HepG2 (cell line): ENCODE results near the gene SCYL1.

Source experiments
- CHCHD3 ChIP-seq: sonication (generic); formaldehyde crosslinking; IDR thresholded peaks from 2 replicates; pipeline ENCODE4 v1.8.0; 2022; ENCODE audit warnings: mild to moderate bottlenecking, missing genetic modification reagents, moderate library complexity
- CHD2 ChIP-seq: IDR thresholded peaks from 2 replicates; pipeline ENCODE4 v1.6.1; 2011; ENCODE audit warnings: low read depth, low read length, improper control_type of control experiment
- FOXA1 ChIP-seq, 2 experiments: fragments of 450-650 bp in 1 of 2; sonication (generic) in 1 of 2; formaldehyde crosslinking in 1 of 2; IDR thresholded peaks; 2 replicates each; pipeline versions ENCODE4 v1.4.0 to v1.6.1; 2016 to 2020; ENCODE audit warnings: missing genetic modification reagents in 1 of 2
- NR2C2 ChIP-seq: sonication (generic); formaldehyde crosslinking; IDR thresholded peaks from 2 replicates; pipeline ENCODE4 v1.4.0; 2020; ENCODE audit warnings: missing genetic modification reagents, mild to moderate bottlenecking, moderate library complexity, borderline replicate concordance
- ONECUT2 ChIP-seq: sonication (generic); formaldehyde crosslinking; IDR thresholded peaks from 2 replicates; pipeline ENCODE4 v1.4.0; 2020; ENCODE audit warnings: missing genetic modification reagents
- REPIN1 ChIP-seq: sonication (generic); formaldehyde crosslinking; IDR thresholded peaks from 2 replicates; pipeline ENCODE4 v1.8.0; 2022; ENCODE audit warnings: missing genetic modification reagents, low read depth, mild to moderate bottlenecking, borderline replicate concordance
- TCF7 ChIP-seq: sonication (generic); IDR thresholded peaks from 2 replicates; pipeline ENCODE4 v1.6.1; 2016; ENCODE audit warnings: antibody characterized with exemption, low read depth
- ZKSCAN1 ChIP-seq: fragments of 150-350 bp; IDR thresholded peaks from 2 replicates; pipeline ENCODE4 v1.6.1; 2014; ENCODE audit warnings: low read length
- ZSCAN12 ChIP-seq: sonication (generic); formaldehyde crosslinking; IDR thresholded peaks from 2 replicates; pipeline ENCODE4 v1.9.0; 2021; ENCODE audit warnings: mild to moderate bottlenecking, missing genetic modification reagents
- TF ChIP-seq, protein P1 (sequence below): sonication (generic); formaldehyde crosslinking; IDR thresholded peaks from 2 replicates; pipeline ENCODE4 v1.4.0; 2020; ENCODE audit warnings: mild to moderate bottlenecking, missing genetic modification reagents
- TF ChIP-seq, protein P2 (sequence below): sonication (generic); formaldehyde crosslinking; IDR thresholded peaks from 2 replicates; pipeline ENCODE4 v1.8.1; 2022; ENCODE audit warnings: mild to moderate bottlenecking, missing genetic modification reagents

DNA sequence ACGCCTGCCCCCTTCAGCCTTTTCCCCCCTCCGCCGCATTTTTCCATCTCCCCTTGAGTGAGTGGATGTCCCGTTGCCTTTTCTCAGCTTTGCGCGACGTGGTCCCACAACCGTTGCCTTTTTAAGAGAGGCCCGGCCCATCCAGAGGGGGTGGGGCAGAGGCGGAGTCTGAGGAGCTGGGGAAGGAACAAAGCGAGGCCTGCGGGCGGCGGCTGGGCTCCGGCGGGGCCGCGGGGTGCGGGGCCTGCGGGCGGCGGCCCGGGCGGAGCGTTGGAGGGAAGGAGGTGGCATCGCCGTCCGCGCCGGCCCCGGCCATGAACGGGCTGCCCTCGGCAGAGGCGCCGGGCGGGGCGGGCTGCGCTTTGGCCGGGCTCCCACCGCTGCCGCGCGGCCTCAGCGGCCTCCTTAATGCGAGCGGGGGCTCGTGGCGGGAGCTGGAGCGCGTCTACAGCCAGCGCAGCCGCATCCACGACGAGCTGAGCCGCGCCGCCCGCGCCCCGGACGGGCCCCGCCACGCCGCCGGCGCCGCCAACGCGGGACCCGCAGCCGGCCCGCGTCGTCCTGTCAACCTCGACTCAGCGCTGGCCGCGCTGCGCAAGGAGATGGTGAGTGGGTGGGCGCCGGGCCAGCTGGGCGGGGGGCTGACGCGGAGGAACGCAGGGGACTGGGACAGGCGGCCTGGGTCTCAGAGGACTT is 47.6 kb downstream of the SCYL1 start, which contains the start of gene FAM89B:
- TF ChIP-seq, protein P1, sequence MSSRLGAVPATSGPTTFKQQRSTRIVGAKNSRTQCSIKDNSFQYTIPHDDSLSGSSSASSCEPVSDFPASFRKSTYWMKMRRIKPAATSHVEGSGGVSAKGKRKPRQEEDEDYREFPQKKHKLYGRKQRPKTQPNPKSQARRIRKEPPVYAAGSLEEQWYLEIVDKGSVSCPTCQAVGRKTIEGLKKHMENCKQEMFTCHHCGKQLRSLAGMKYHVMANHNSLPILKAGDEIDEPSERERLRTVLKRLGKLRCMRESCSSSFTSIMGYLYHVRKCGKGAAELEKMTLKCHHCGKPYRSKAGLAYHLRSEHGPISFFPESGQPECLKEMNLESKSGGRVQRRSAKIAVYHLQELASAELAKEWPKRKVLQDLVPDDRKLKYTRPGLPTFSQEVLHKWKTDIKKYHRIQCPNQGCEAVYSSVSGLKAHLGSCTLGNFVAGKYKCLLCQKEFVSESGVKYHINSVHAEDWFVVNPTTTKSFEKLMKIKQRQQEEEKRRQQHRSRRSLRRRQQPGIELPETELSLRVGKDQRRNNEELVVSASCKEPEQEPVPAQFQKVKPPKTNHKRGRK, result no peak
- no peak for TF ChIP-seq ZSCAN12 (CRISPR knock-in tag)
- no peak for TF ChIP-seq CHD2
- no peak for TF ChIP-seq FOXA1 (IDR thresholded peaks at IDR 0.05)
- no peak for TF ChIP-seq FOXA1 (CRISPR knock-in tag; IDR thresholded peaks at IDR 0.05)
- no peak for TF ChIP-seq REPIN1 (CRISPR knock-in tag)
- no peak for TF ChIP-seq TCF7
- no peak for TF ChIP-seq ONECUT2 (CRISPR knock-in tag)
- no peak for TF ChIP-seq ZKSCAN1
- no peak for TF ChIP-seq CHCHD3
- TF ChIP-seq, protein P2, sequence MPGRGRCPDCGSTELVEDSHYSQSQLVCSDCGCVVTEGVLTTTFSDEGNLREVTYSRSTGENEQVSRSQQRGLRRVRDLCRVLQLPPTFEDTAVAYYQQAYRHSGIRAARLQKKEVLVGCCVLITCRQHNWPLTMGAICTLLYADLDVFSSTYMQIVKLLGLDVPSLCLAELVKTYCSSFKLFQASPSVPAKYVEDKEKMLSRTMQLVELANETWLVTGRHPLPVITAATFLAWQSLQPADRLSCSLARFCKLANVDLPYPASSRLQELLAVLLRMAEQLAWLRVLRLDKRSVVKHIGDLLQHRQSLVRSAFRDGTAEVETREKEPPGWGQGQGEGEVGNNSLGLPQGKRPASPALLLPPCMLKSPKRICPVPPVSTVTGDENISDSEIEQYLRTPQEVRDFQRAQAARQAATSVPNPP (CRISPR knock-in tag), result no peak
- no peak for TF ChIP-seq NR2C2 (CRISPR knock-in tag)
